IPS-20b (cell line): Measurements from ENCODE around the gene SP8.

Experiments
- H3K27ac ChIP-seq: one replicate; pipeline ENCODE4 v1.5.1; 2013; ENCODE audit warnings: low read length
- H3K27me3 ChIP-seq: 2 replicates; pipeline ENCODE4 v1.6.1; 2013; ENCODE audit warnings: mild to moderate bottlenecking, low read length, inconsistent platforms; ENCODE audit not compliant: insufficient read depth
- H3K36me3 ChIP-seq: 2 replicates; pipeline ENCODE4 v1.6.1; 2013; ENCODE audit warnings: low read depth, mild to moderate bottlenecking, inconsistent platforms, low read length, moderate library complexity; ENCODE audit not compliant: insufficient read depth
- H3K4me1 ChIP-seq: 2 replicates; pipeline ENCODE4 v1.6.1; 2013; ENCODE audit warnings: mild to moderate bottlenecking, control low read depth, inconsistent platforms, low read length, moderate library complexity; ENCODE audit not compliant: insufficient read depth
- H3K4me3 ChIP-seq: 2 replicates; pipeline ENCODE4 v1.5.1; 2013; ENCODE audit warnings: mild to moderate bottlenecking, low read length, inconsistent platforms
- H3K9ac ChIP-seq: 2 replicates; pipeline ENCODE4 v1.6.1; 2013; ENCODE audit warnings: low read depth, mild to moderate bottlenecking, inconsistent platforms, low read length, moderate library complexity
- H3K9me3 ChIP-seq: 2 replicates; pipeline ENCODE4 v1.6.1; 2013; ENCODE audit warnings: mild to moderate bottlenecking, low read depth, low read length, inconsistent platforms; ENCODE audit not compliant: insufficient read depth

SP8 gene

GRCh38 chr7:20816372-20816959 is 29.8 kb upstream of the SP8 start:
- Histone ChIP-seq H3K9me3 (no peaks in the 10 kb centered on the region), H3K27me3 (no peaks in the 10 kb centered on the region), H3K4me3 (peak overlapping the region; percentile 30), H3K4me1 (no peaks in the 10 kb centered on the region; the same call in 1 of the 2 replicates), H3K27ac (no peak overlapping the region), H3K36me3 (no peaks in the 10 kb centered on the region), H3K9ac (peak overlapping the region; percentile 27; the same call in 1 of the 2 replicates)

GRCh38 chr7:20804345-20804744 is 17.7 kb upstream of the SP8 start:
- Histone ChIP-seq H3K36me3 (no peaks in the 10 kb centered on the region), H3K4me1 (peaks cover 20% of the 10 kb centered on the region; the same call in 1 of the 2 replicates), H3K4me3 (no peak overlapping the region), H3K27me3 (no peaks in the 10 kb centered on the region), H3K27ac (no peak overlapping the region), H3K9ac (no peak overlapping the region), H3K9me3 (peaks cover 6% of the 10 kb centered on the region; the same call in 1 of the 2 replicates)

- Histone ChIP-seq H3K27ac (no peak overlapping the region), H3K4me1 (peaks cover 41% of the 10 kb centered on the region; the same call in 1 of the 2 replicates)
Measured at GRCh38 chr7:20799566-20800366, 13.1 kb upstream of the SP8 start.

GRCh38 chr7:20798694-20799121 is 12.0 kb upstream of the SP8 start:
- H3K4me1 ChIP-seq: peaks cover 51% of the 10 kb centered on the region; the same call in 1 of the 2 replicates
- H3K36me3 ChIP-seq: no peaks in the 10 kb centered on the region
- H3K27ac ChIP-seq: no peak overlapping the region
- H3K27me3 ChIP-seq: peaks cover 47% of the 10 kb centered on the region
- peak overlapping the region; percentile 56 for H3K4me3 ChIP-seq
- peak overlapping the region; percentile 18; the same call in 1 of the 2 replicates for H3K9ac ChIP-seq
- H3K9me3 ChIP-seq: no peaks in the 10 kb centered on the region

More at GRCh38 chr7:20799566-20800366, 13.1 kb upstream of the SP8 start:
- peaks cover 36% of the 10 kb centered on the region for H3K27me3 ChIP-seq
- peak overlapping the region; percentile 60 for H3K9ac ChIP-seq
- no peaks in the 10 kb centered on the region for H3K36me3 ChIP-seq
- no peaks in the 10 kb centered on the region for H3K9me3 ChIP-seq
- H3K4me3 ChIP-seq: peak overlapping the region; percentile 61

- H3K9ac ChIP-seq: peak overlapping the region; percentile 51; the same call in 1 of the 2 replicates
- H3K27ac ChIP-seq: no peak overlapping the region
- H3K4me1 ChIP-seq: peaks cover 57% of the 10 kb centered on the region; the same call in 1 of the 2 replicates
- no peaks in the 10 kb centered on the region for H3K36me3 ChIP-seq
- H3K4me3 ChIP-seq: peak overlapping the region; percentile 94
- H3K9me3 ChIP-seq: no peaks in the 10 kb centered on the region
- H3K27me3 ChIP-seq: peaks cover 52% of the 10 kb centered on the region
Measured at GRCh38 chr7:20798081-20798693, 11.5 kb upstream of the SP8 start.

GRCh38 chr7:20797462-20798080 is 10.9 kb upstream of the SP8 start:
- H3K9ac ChIP-seq: peak overlapping the region; percentile 22; the same call in 1 of the 2 replicates
- H3K4me1 ChIP-seq: peaks cover 58% of the 10 kb centered on the region; the same call in 1 of the 2 replicates
- H3K27ac ChIP-seq: no peak overlapping the region
- no peaks in the 10 kb centered on the region for H3K36me3 ChIP-seq
- peak overlapping the region; percentile 94 for H3K4me3 ChIP-seq
- no peaks in the 10 kb centered on the region for H3K9me3 ChIP-seq
- H3K27me3 ChIP-seq: peaks cover 58% of the 10 kb centered on the region

- H3K4me1 ChIP-seq: peaks cover 61% of the 10 kb centered on the region; the same call in 1 of the 2 replicates
- no peak overlapping the region for H3K27ac ChIP-seq
- H3K27me3 ChIP-seq: peaks cover 63% of the 10 kb centered on the region
- H3K9ac ChIP-seq: peak overlapping the region; percentile 22; the same call in 1 of the 2 replicates
- no peaks in the 10 kb centered on the region for H3K36me3 ChIP-seq
- H3K9me3 ChIP-seq: no peaks in the 10 kb centered on the region
- peak overlapping the region; percentile 94 for H3K4me3 ChIP-seq
Measured at GRCh38 chr7:20797042-20797461, 10.4 kb upstream of the SP8 start.

GRCh38 chr7:20796500-20796899 is 9.8 kb upstream of the SP8 start:
- Histone ChIP-seq H3K9me3 (no peaks in the 10 kb centered on the region), H3K4me1 (peaks cover 66% of the 10 kb centered on the region; the same call in 1 of the 2 replicates), H3K4me3 (peak overlapping the region; percentile 94), H3K27ac (no peak overlapping the region), H3K27me3 (peaks cover 69% of the 10 kb centered on the region), H3K9ac (peak overlapping the region; percentile 22; the same call in 1 of the 2 replicates), H3K36me3 (no peaks in the 10 kb centered on the region)

- H3K9me3 ChIP-seq: no peaks in the 10 kb centered on the region
- H3K4me1 ChIP-seq: peaks cover 60% of the 10 kb centered on the region; the same call in 1 of the 2 replicates
- H3K27me3 ChIP-seq: peaks cover 75% of the 10 kb centered on the region
- H3K4me3 ChIP-seq: peak overlapping the region; percentile 94
- H3K36me3 ChIP-seq: no peaks in the 10 kb centered on the region
- H3K27ac ChIP-seq: no peak overlapping the region
- no peak overlapping the region; the same call in 1 of the 2 replicates for H3K9ac ChIP-seq
Measured at GRCh38 chr7:20795881-20796280, 9.2 kb upstream of the SP8 start.

GRCh38 chr7:20795361-20795760 is 8.7 kb upstream of the SP8 start:
- H3K27me3 ChIP-seq: peaks cover 80% of the 10 kb centered on the region
- H3K27ac ChIP-seq: no peak overlapping the region
- H3K4me3 ChIP-seq: peak overlapping the region; percentile 94
- H3K4me1 ChIP-seq: peaks cover 58% of the 10 kb centered on the region; the same call in 1 of the 2 replicates
- no peak overlapping the region; the same call in 1 of the 2 replicates for H3K9ac ChIP-seq
- H3K36me3 ChIP-seq: no peaks in the 10 kb centered on the region
- H3K9me3 ChIP-seq: no peaks in the 10 kb centered on the region

- Histone ChIP-seq H3K9ac (no peak overlapping the region), H3K9me3 (no peaks in the 10 kb centered on the region), H3K27ac (no peak overlapping the region), H3K4me1 (peaks cover 54% of the 10 kb centered on the region; the same call in 1 of the 2 replicates), H3K4me3 (no peak overlapping the region), H3K36me3 (no peaks in the 10 kb centered on the region), H3K27me3 (peaks cover 87% of the 10 kb centered on the region)
Measured at GRCh38 chr7:20794676-20795075, 8.0 kb upstream of the SP8 start.
